Measurements from ENCODE around the gene TMEM94. TPM values are rescaled to one million over a fixed set of nuclear protein-coding genes. Genes with fewer than 3 reads are reported as not detected.
"Not testable (repeated sequence)": the region's sequence is repeated elsewhere in the genome, so short reads cannot be mapped to it uniquely, and the experiment has no call there.

Gene TMEM94
- total RNA-seq, 2 donors from 2014 or later: 57.1 to 83.4 TPM

DNA sequence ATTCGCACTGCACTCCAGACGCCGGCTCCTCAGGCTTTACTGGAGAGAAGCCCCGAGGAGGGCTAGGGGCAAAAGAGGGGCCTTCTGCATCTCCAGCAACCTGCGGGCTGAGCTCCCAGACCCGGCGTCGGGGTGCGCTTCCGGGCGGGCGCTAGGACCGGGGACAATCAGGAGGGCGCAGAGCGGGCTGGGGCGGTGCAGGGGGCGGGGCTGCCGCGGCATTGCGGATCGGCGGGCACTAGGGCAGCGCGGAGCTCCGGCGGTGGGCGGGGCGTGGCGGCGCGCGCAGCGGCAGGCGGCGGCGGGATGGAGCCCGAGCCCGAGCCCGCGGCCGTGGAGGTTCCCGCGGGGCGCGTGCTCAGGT lies 59.8 kb downstream of the TMEM94 start, which contains the start of gene TSEN54:
TSEN54 (plus strand) TSS at position 274 of the 364 bp plus-strand sequence; CDS start at position 307, 33 bp downstream.
- peak within 1 kb of the TSS; percentile 71 to 81 for H3K27ac ChIP-seq
- peak; percentile 59 for ATAC-seq (ENCODE audit: insufficient number of reproducible peaks, low FRiP score, low read depth)
- H3K36me3 ChIP-seq: no peaks in the 10 kb centered on the region
- H3K27me3 ChIP-seq (replicated peaks; ENCODE audit: insufficient read depth): no peaks in the 10 kb centered on the region
- no peaks in the 10 kb centered on the region for H3K9me3 ChIP-seq
- H3K4me3 ChIP-seq: peak within 1 kb of the TSS; percentile 95
- TF ChIP-seq CTCF (IDR thresholded peaks at IDR 0.05): no peak
- peak; percentile 71 for DNase-seq (ENCODE audit: low spot score)
- peaks cover 32 to 49% of the 10 kb centered on the region in 2 donors for H3K4me1 ChIP-seq (ENCODE audit: control insufficient read depth in 1 of 2, low read depth in 2 of 2)

DNA sequence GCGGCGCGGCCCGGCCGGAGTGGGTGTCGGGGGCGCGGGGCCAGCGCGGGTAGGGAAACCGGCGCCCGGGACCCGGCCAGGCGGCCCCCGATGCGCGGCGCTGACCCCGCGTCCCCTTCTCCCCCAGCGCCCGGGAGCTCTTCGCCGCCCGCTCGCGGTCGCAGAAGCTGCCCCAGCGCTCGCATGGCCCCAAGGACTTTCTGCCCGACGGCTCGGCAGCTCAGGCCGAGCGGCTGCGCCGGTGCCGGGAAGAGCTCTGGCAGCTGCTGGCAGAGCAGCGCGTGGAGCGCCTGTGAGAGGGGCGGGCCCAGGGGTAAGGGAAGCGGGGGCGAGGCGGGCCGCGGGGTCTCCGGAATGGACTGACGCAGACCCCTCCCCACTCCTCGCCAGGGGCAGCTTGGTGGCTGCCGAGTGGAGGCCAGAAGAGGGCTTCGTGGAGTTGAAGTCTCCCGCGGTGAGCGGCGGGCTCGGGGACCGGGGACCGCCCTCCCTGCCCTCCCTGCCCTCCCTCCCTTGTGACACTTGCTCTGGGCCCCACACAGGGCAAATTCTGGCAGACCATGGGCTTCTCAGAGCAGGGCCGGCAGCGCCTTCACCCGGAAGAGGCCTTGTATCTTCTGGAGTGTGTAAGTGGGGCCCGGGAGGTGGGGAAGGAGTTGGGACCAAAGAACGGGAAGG lies 60.3 kb downstream of the TMEM94 start:
- H3K27ac ChIP-seq: peak overlapping the region; percentile 34 to 54
- ATAC-seq (ENCODE audit: insufficient number of reproducible peaks, low FRiP score, low read depth): no peak
- H3K4me1 ChIP-seq (ENCODE audit: control insufficient read depth in 1 of 2, low read depth in 2 of 2): peaks cover 26 to 45% of the 10 kb centered on the region in 2 donors

DNA sequence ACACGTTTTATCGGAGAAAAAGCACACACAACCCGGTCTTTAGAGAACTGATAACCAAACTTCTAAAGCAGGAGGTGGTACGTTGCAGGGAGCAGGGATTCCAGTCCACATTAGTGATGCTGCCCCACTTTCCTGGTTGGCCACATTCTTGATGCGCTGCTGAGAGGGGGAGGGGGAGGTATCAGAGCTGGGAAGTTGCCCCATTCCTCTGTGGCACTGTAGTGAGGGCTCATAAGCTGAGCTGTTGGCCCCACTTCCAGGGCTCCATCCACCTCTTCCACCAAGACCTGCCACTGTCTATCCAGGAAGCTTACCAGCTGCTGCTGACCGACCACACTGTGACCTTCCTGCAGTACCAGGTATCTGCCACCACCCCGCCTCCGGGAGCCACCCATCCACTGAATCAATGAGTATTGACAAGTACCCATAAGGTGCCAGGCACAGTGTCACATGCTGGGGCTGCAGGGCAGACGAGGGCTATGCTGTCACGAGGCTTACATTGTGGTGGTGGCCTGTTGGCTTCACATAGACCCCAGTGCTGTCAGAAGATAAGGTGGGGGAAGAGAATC lies 60.9 kb downstream of the TMEM94 start:
- peak; percentile 11 for TF ChIP-seq CTCF (IDR thresholded peaks at IDR 0.05)
- ATAC-seq (ENCODE audit: insufficient number of reproducible peaks, low FRiP score, low read depth): no peak
- Histone ChIP-seq H3K4me3 (peak overlapping the region; percentile 95), H3K27ac (peak overlapping the region in 1 of 2 donors; percentile 54), H3K9me3 (no peaks in the 10 kb centered on the region), H3K36me3 (no peaks in the 10 kb centered on the region), H3K4me1 (ENCODE audit: control insufficient read depth in 1 of 2, low read depth in 2 of 2) (peaks cover 21 to 39% of the 10 kb centered on the region in 2 donors), H3K27me3 (replicated peaks; ENCODE audit: insufficient read depth) (no peaks in the 10 kb centered on the region)
- DNase-seq (ENCODE audit: low spot score): no peak

More for the DNA sequence above, 60.3 kb downstream of the TMEM94 start:
- Histone ChIP-seq H3K36me3 (no peaks in the 10 kb centered on the region), H3K9me3 (no peaks in the 10 kb centered on the region), H3K4me3 (peak overlapping the region; percentile 95), H3K27me3 (replicated peaks; ENCODE audit: insufficient read depth) (no peaks in the 10 kb centered on the region)
- no peak for DNase-seq (ENCODE audit: low spot score)
- TF ChIP-seq CTCF (IDR thresholded peaks at IDR 0.05): no peak

GRCh38 chr17:75518201-75518600 lies 61.8 kb downstream of the TMEM94 start:
- Histone ChIP-seq H3K27me3 (replicated peaks; ENCODE audit: insufficient read depth) (no peaks in the 10 kb centered on the region), H3K36me3 (no peaks in the 10 kb centered on the region), H3K4me3 (no peak overlapping the region), H3K27ac (no peak overlapping the region), H3K4me1 (ENCODE audit: control insufficient read depth in 1 of 2, low read depth in 2 of 2) (peaks cover 13 to 31% of the 10 kb centered on the region in 2 donors), H3K9me3 (no peaks in the 10 kb centered on the region)
- ATAC-seq (ENCODE audit: insufficient number of reproducible peaks, low FRiP score, low read depth) (no peak), DNase-seq (ENCODE audit: low spot score) (no peak)
- TF ChIP-seq CTCF (IDR thresholded peaks at IDR 0.05): no peak

- Histone ChIP-seq H3K36me3 (no peaks in the 10 kb centered on the region), H3K9me3 (no peaks in the 10 kb centered on the region), H3K4me1 (ENCODE audit: control insufficient read depth in 1 of 2, low read depth in 2 of 2) (peaks cover 4 to 22% of the 10 kb centered on the region in 2 donors), H3K27me3 (replicated peaks; ENCODE audit: insufficient read depth) (no peaks in the 10 kb centered on the region), H3K27ac (no peak overlapping the region), H3K4me3 (no peak overlapping the region)
- DNase-seq (ENCODE audit: low spot score): no peak
- no peak for ATAC-seq (ENCODE audit: insufficient number of reproducible peaks, low FRiP score, low read depth)
- TF ChIP-seq CTCF (IDR thresholded peaks at IDR 0.05): no peak
Observed at GRCh38 chr17:75518983-75519537, 62.6 kb downstream of the TMEM94 start.

DNA sequence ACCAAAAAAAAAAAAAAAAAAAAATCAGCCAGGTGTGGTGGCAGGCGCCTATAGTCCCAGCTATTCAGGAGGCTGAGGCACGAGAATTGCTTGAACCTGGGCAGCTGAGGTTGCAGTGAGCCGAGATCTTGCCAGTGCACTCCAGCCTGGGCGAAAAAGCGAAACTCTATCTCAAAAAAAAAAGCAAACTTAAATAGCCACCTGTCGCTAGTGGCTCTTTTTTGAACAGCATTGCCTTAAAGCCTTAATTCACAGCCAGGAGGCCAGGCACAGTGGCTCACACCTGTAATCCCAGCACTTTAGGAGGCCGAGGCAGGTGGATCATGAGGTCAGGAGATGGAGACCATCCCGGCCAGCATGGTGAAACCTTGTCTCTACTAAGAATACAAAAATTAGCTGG lies 64.0 kb downstream of the TMEM94 start:
- H3K4me1 ChIP-seq (ENCODE audit: control insufficient read depth in 1 of 2, low read depth in 2 of 2): peaks cover 3 to 25% of the 10 kb centered on the region in 2 donors
- H3K27ac ChIP-seq; DNase-seq (ENCODE audit: low spot score); H3K27me3 ChIP-seq (replicated peaks; ENCODE audit: insufficient read depth); H3K36me3 ChIP-seq; ATAC-seq (ENCODE audit: insufficient number of reproducible peaks, low FRiP score, low read depth); H3K4me3 ChIP-seq; H3K9me3 ChIP-seq: not testable (repeated sequence)
